GM18526 (cell line): ENCODE data around the gene THRB.

Experiments
- POLR2A ChIP-seq: IDR thresholded peaks from 3 replicates; pipeline ENCODE4 v1.6.1; 2011; ENCODE audit not compliant: insufficient read length; ENCODE audit errors: extremely low read depth

THRB gene

DNA sequence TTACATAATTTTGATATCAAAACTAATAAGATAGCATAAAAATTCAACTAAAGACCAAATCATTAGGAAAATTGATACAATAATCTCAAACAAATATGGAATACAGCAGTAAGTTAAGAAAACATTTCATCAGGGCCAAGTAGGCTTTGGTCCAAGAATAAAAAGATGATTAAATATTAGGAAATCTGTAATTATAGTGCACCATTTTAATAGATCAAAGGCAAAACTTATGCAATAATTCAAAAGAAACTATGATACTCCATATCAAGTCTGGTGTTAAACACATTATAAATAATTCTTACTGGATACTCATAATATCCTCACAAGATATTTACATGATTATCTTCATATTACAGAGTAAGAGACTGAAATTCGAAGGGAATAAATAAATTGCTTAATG, 51.2 kb downstream of the THRB start:
- TF ChIP-seq POLR2A, result no peak

DNA sequence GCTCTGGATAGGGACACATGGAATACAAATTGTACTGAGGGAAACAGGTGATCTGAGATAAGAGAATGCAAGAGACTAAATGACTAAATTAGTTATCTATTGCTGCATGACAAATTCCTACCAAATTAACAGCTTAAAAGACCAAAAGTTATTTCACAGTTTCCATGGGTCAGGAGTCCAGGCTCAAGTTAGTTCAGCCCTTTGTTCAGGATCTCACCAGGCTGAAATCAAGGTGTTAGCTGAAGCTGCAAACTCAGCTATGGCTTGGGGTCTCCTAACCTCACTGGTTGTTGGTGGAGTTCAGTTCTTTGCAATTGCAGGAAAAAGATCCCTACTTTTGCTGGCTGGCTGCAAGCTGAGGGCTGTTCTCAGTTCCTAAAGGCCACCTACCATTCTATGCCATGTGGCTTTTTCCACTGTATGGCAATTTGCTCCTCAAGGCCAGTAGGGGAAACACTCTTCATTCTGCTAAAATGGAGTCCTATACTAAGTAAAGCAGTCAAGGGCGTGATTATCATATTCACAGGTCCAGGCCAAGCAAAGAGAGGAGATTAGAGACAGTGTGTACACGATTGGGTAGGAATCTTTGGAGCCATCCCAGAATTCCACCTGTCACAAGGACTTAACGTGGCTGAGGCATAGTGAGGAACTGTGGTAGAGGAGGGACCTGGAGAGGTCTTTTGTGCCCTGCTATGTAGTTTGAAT, 53.7 kb downstream of the THRB start:
- TF ChIP-seq POLR2A, result no peak

DNA sequence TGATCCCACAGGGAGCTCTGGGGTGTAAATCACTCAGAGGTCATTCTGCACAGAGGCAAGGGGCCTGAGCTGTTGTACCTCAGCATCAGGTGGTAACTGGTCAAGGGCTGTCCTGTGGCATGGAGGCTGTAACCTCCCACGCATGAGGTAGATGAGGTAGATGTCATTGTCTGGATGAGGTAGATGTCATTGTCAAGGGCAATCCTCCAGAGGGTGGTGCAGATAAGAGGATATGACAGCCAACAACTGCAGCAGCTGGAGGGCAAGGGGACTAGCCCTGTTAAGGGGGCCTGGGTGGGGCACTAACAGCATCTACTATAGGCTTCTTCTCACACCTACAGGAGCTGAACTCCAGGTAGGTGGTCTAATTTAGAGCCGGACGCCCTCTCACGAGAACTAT, 55.6 kb downstream of the THRB start:
- TF ChIP-seq POLR2A, result no peak

DNA sequence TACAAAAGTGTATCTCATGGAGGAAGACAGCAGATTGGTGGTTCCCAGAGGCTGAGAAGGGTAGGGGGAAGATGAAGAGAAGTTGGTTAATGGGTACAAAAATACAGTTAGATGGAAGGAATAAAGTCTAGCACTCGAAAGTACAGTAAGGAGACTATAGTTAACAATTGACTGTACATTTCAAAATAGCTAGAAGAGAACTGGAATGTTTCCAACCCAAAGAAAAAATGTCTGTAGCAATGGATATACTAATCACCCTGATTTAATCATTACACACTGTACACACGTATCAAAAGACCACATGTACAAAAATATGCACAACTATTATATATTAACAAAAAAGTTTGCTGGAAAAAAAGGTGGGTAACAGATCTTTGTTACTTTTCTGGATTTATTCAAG, 57.3 kb downstream of the THRB start:
- no peak for TF ChIP-seq POLR2A

DNA sequence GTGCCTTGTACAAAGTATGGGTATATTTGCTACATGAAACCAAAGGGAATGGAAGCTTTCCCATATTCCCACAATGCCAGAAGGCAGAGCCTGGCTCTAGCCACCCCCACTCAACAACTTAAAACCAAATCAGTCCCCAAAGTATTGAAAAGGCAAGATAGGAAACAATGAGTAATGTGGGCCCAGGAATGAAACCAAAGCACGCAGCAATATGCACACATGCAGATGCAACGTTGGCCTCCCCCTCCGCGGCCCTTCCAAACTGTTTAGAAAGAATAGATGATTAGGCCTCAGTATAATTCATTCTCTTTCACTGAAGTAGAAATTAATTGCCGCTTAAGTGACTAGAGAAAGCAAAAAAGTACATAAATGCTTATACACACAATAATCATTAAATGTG, 59.1 kb downstream of the THRB start:
- TF ChIP-seq POLR2A, result no peak

DNA sequence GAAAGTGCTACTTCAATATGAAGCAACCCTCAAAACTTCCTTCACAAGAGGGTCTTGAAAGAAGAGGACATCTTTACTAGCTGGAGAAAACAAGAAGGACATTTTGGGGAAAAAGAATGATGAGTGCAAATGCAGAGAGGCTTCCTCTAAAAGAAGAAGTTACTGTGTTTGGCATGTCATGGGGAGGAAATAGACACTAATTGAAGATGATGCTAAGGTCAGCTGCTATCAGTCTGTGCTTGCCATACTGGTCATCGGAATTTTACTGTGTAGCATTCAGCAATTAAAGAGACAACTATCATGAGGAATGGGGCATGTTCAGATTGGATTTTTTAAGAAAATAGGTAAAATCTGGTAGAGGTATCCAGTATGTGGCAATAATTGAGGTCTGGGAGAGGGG, 60.0 kb downstream of the THRB start:
- no peak for TF ChIP-seq POLR2A

DNA sequence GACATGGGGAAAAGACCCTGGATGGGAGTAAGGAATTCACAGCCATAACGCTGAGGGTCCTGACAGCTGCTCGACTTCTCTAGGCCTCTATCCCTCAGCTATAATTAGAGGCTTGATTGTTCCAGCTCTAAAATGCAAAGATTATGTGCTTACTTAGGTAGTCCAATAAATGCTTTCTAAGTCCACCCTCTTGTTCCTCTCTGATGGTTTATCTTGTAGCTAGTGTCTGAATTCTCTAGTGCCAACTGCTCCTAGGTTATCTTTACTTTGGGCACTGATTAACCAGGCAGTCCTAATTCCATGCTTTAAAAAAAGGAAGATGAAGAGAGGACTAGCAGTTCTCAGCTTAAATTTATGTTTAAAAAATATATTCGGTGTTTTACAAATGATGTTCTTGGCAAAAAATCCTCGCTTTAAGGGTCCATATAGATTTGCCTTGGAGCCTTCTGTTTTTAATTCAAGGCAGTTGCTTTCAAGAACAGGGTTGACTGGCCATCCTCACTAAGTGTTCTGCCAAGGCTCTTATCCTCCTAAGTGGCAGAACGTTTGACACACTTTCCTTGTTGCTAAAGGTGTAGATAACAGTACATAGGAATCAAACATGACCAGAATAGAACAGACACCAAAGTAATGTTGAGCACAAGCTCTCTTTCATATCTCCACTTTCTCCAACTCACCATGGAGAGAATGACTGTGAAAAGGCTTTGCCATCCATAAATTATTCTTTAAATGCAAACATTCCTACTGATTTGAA, 60.6 kb downstream of the THRB start:
- TF ChIP-seq POLR2A, result no peak

DNA sequence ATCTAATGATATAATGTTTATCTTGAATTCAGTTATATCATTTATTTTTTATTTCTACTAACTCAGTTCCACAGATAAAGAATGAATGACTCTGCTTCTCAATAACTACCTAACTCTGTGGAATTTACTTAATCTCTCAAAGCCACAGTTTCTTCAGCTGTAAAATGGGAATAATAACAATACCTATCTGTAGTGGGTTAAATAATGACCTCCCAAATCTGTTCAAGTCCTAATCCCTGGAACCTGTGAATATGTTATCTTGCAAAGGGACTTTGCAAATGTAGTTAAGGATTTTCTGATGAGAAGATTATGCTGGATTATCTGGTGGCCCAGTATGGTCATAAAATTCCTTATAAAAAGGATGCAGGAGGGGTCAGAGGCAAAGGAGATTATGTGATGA, 61.7 kb downstream of the THRB start:
- TF ChIP-seq POLR2A, result no peak

DNA sequence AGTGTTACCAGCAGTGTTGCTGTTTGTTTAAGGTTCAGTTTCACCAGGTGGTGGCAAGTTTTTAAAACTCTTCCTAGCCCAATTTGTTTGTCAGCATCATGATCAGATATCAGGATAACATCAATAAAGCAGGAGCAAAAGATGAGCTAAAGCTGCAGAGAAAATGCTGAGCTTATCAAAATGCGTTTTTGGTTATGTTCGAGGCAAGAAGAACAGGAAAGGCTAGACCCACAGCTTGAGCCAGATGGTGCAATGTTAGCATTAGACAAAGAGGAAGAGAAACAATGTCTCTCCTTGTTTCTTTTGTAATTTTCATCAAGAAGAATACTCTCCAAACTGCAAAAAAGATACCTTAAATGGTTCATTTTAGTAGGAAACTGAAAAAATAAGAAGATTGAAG, 66.2 kb downstream of the THRB start:
- no peak for TF ChIP-seq POLR2A

DNA sequence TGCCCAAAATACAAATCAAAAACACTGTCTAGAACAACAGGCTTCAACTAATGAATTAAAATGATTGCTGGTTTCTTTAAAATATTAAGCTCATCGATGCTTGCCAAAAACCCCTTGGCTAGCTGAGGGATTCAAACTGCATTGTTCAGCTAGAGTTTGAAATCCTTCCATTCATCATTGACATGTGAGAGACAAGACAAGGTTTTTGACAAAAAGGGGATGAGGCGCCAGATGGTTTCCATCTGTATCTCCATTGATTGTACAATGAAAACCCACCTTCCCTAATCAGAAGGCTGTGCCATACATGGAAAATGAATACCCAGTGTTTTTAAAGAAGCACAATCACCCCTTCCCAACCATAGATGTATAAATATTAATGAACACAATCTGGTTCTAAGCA, 67.8 kb downstream of the THRB start:
- TF ChIP-seq POLR2A, result no peak

DNA sequence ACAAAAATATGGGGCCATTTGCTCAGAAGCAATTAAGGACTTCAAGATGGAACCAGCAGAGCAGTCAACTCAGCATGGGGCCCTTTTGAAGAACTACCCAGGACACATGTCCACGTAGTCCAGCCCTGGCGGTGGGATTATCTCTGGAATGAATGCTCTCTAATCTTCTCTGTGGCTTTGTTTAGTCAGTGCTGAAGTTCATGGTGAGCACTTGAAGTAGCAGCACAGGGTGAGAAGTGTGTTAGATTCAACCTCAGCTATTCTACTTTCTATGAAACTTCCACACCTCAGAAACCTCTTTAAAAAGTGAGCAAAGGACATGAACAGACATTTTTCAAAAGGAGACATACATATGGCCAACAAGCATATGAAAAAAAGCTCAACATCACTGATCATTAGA, 74.4 kb downstream of the THRB start:
- TF ChIP-seq POLR2A, result no peak

DNA sequence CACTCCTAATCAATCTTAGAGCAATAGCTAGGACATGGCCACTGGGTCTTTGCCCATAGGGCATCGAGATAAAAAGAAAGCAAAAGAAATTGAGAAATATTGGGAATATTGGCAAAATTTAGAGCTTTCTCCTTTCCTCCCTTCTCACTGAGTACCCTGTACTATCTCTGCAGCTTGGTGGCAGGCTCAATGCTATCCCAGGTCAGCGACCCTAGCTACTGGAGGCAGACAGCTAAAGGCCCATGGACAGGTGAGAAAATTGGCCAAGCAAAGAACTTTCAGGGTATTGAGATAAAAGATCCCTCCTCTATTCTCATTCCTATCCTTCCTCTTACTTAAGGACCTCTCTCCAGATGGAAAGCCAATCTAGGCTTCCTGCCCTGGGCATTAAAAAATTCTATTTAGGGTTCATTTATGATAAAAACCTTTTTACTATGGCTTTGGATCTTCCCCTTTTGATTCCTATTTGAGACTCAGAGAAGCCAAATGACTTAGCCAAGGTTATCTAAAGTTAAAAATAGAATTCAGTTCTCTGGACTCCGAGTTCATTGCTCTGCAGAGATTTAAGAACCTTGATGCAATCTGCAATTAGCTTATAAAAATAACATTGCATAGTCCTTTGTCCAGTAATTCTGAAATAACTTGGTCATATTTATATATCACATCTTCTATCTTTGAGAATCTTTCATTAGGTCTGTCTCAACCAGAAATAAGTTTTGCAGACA, 75.4 kb downstream of the THRB start:
- TF ChIP-seq POLR2A, result no peak

DNA sequence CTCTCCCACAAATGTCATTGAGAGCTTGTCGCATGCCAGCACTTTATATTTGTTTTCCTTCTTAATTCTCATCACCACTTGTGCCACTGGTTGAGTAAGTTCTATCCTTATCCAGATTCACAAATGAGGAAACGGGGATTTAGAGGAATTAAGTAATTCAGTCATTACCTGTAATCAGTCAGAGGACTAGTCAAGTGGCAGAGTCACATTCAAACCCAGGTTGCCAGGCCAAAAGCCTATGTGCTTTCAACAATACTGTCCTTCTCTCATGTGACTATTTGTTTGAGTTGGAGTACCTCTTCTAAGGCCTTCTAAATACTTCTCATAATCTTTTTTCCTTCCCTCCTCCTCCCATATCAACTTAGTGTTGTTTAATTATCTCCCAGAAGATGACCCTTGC, 76.9 kb downstream of the THRB start:
- TF ChIP-seq POLR2A, result no peak

DNA sequence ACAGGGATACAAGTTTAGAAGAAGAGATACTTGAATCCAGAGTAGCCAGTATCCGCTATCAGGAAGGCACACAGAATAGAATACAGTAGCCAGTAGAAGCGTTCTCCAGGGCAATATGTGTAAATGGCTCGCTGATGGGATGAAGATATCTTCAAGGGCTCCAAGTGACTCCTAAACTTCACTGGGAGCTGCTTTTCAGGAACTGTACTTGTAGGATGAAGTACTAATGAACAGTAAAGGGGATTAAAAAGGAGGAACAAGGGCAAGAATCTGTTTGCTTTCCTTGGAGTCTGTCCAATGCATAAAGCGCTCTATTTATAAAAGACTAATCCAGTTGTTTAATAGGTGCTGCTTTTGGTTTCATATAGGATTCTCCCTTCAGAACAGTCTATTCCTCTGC, 78.4 kb downstream of the THRB start:
- no peak for TF ChIP-seq POLR2A

DNA sequence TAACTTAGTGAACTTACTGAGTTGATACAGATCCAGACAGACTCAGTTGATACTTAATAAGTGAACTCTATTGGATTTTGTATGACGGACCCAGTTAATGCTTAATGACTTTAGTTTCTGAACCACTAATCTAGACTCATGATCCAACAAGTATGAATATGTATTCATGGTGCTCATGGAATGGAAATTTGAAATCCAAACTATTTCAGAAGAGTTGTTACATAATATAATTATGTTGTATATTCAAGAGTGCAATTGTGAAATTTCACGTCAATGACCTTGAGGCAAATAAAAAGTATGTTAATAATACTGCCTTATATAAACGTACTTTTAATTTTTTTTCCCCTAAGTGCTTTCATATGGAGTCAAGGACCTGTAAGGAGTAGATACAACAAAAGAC, 78.8 kb downstream of the THRB start:
- no peak for TF ChIP-seq POLR2A

DNA sequence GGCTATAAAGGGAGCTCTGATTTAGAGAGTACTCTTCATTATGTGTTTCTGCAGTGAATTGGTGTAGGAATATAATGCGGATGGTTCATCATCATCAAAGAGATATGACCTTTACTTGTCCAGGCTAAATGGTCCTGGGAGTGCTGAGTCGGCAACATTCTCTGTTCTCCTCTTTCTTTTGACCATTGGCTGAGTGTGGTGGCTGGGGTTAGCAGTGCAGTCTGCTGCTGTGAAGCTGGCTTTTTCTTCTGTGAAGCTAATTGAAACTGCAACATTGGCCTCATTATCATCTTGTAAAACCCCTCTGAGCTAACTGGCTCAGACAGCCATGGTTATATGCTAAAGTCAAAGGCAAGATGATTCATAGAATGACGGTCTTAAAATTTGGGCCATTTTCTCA, 83.8 kb downstream of the THRB start:
- no peak for TF ChIP-seq POLR2A
